ENCODE data around the gene KIF2C.

Gene KIF2C

DNA sequence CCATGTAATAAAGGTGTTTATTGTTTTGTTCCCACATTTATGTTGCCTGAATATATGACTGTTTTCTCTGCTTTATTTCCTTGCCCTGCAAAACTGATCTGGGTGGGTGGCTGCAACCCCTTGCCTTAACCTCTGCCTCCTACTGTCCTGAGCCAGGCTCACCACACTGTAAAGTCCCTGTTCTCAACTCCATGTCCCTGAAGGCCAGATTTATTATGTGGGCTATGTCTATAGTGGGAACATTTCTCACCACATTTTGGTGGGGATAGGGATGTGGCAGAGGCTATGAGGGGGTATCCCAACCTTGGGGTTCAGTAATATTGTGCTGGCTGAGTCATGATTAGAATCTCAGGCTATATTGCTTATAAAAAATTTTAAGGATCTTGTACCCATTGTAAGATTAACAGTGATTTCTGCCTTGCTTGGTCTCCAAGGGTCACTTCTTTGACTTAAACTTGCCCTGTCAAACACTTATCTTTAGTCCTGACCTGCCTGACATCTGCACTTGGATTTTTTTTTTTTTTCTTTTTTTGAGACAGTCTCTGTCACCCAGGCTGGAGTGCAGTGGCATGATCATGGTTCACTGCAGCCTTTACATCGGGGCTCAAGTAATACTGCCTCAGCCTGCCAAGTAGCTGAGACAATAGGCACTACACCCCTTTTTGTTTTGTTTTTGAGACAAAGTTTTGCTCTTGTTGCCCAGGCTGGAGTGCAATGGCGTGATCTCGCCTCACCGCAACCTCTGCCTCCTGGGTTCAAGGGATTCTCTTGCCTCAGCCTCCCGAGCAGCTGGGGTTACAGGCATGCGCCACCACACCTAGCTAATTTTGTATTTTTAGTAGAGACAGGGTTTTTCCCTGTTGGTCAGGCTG is 39.3 kb downstream of the KIF2C start:
- Histone ChIP-seq H3K4me3 (ENCODE audit: severe bottlenecking) (no peak overlapping the region), H3K27me3 (ENCODE audit: insufficient read depth, poor library complexity, severe bottlenecking) (no peaks in the 10 kb centered on the region), H3K4me1 (ENCODE audit: insufficient read depth, poor library complexity, severe bottlenecking) (peaks cover 7% of the 10 kb centered on the region), H3K36me3 (ENCODE audit: low read depth) (peaks cover 59% of the 10 kb centered on the region), H3K9me3 (ENCODE audit: severe bottlenecking) (no peaks in the 10 kb centered on the region), H3K27ac (ENCODE audit: poor library complexity, severe bottlenecking) (no peak overlapping the region)
- no peak for ATAC-seq (ENCODE audit: low read depth)
- TF ChIP-seq, protein P1, sequence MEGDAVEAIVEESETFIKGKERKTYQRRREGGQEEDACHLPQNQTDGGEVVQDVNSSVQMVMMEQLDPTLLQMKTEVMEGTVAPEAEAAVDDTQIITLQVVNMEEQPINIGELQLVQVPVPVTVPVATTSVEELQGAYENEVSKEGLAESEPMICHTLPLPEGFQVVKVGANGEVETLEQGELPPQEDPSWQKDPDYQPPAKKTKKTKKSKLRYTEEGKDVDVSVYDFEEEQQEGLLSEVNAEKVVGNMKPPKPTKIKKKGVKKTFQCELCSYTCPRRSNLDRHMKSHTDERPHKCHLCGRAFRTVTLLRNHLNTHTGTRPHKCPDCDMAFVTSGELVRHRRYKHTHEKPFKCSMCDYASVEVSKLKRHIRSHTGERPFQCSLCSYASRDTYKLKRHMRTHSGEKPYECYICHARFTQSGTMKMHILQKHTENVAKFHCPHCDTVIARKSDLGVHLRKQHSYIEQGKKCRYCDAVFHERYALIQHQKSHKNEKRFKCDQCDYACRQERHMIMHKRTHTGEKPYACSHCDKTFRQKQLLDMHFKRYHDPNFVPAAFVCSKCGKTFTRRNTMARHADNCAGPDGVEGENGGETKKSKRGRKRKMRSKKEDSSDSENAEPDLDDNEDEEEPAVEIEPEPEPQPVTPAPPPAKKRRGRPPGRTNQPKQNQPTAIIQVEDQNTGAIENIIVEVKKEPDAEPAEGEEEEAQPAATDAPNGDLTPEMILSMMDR (IDR thresholded peaks at IDR 0.05; ENCODE audit: poor library complexity, severe bottlenecking): no peak
- DNase-seq (ENCODE audit: low spot score): no peak

DNA sequence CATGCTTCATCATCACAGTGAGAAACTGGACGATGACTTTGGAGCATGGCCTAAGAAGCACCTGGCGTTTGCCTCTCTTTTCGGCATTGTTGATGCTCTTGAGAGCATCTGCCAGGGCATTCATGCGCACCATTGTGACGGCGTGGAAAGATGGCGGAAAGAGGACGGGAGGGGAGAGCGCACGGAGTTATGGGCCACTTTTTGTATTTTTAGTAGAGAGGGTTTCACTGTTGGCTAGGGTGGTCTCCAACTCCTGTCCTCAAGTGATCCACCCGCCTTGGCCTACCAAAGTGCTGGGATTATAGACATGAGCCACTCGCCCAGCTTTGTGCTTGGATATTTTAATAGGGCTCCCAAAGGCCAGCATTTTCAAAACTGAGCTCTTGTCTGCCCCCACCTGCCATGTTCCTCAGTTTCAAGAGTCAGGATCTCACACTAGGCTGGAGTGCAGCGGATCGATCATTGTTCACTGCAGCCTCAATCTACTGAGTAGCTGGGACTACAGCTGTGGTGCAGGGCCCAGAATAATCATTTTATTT is 41.0 kb downstream of the KIF2C start:
- TF ChIP-seq, protein P1 (IDR thresholded peaks at IDR 0.05; ENCODE audit: poor library complexity, severe bottlenecking): no peak
- ATAC-seq (ENCODE audit: low read depth) (peak; percentile 20; the same call in 2 of the 3 replicates), DNase-seq (ENCODE audit: low spot score) (no peak)
- H3K27ac ChIP-seq (ENCODE audit: poor library complexity, severe bottlenecking): no peak overlapping the region
- no peaks in the 10 kb centered on the region for H3K27me3 ChIP-seq (ENCODE audit: insufficient read depth, poor library complexity, severe bottlenecking)
- peaks cover 56% of the 10 kb centered on the region for H3K36me3 ChIP-seq (ENCODE audit: low read depth)
- no peak overlapping the region for H3K4me3 ChIP-seq (ENCODE audit: severe bottlenecking)
- H3K9me3 ChIP-seq (ENCODE audit: severe bottlenecking): no peaks in the 10 kb centered on the region
- peaks cover 4% of the 10 kb centered on the region for H3K4me1 ChIP-seq (ENCODE audit: insufficient read depth, poor library complexity, severe bottlenecking)

GRCh38 chr1:44783697-44784093 is 44.1 kb downstream of the KIF2C start:
- no peaks in the 10 kb centered on the region for H3K4me1 ChIP-seq (ENCODE audit: insufficient read depth, poor library complexity, severe bottlenecking)
- DNase-seq (ENCODE audit: low spot score): no peak
- ATAC-seq (ENCODE audit: low read depth): no peak
- peaks cover 25% of the 10 kb centered on the region for H3K36me3 ChIP-seq (ENCODE audit: low read depth)
- TF ChIP-seq, protein P1 (IDR thresholded peaks at IDR 0.05; ENCODE audit: poor library complexity, severe bottlenecking): no peak
- H3K27me3 ChIP-seq (ENCODE audit: insufficient read depth, poor library complexity, severe bottlenecking): no peaks in the 10 kb centered on the region
- H3K9me3 ChIP-seq (ENCODE audit: severe bottlenecking): no peaks in the 10 kb centered on the region
- H3K27ac ChIP-seq (ENCODE audit: poor library complexity, severe bottlenecking): no peak overlapping the region
- no peak overlapping the region for H3K4me3 ChIP-seq (ENCODE audit: severe bottlenecking)

- Histone ChIP-seq H3K4me1 (ENCODE audit: insufficient read depth, poor library complexity, severe bottlenecking) (no peaks in the 10 kb centered on the region), H3K27ac (ENCODE audit: poor library complexity, severe bottlenecking) (no peak overlapping the region), H3K27me3 (ENCODE audit: insufficient read depth, poor library complexity, severe bottlenecking) (no peaks in the 10 kb centered on the region), H3K4me3 (ENCODE audit: severe bottlenecking) (no peak overlapping the region), H3K9me3 (ENCODE audit: severe bottlenecking) (no peaks in the 10 kb centered on the region), H3K36me3 (ENCODE audit: low read depth) (peaks cover 19% of the 10 kb centered on the region)
- TF ChIP-seq, protein P1 (IDR thresholded peaks at IDR 0.05; ENCODE audit: poor library complexity, severe bottlenecking): no peak
- no peak for ATAC-seq (ENCODE audit: low read depth)
- DNase-seq (ENCODE audit: low spot score): no peak
Observed at GRCh38 chr1:44784094-44785028, 44.7 kb downstream of the KIF2C start.

All from RWPE2 (cell line).